Measurements from ENCODE around the gene CIC. TPM values are rescaled to one million over a fixed set of nuclear protein-coding genes. Genes with fewer than 3 reads are reported as not detected.

Gene CIC
- total RNA-seq, 4 donors from 2014 or later = 40.5 to 72.8 (median 67.2) TPM

DNA sequence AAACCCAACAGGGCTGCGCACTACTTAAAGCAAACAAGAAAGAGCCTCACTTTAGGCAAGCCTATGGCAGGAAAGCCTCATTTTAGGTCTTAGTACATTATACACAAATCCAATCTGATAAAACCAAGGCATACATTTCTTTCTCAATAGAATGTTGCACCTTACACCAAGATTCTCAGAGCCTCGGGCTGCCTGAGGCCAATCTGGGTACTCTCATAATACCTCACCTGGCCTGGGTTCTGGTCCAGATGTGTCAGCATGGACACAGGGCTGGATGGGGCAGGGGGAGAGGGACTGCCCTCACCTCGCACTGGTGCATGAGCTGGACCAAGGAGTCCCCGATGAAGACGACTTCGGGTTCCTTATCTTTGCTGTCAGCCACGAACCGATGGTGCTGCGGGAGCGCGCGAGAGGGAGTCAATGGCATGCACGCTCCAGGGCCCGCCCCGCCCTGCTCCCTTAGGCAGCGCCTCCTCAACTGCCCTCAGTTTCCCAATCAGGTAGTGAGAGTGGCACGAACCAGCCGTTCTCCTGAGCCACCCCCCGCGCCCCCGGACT is 32.7 kb downstream of the CIC start, which contains the start of gene PRR19:
Gene PRR19, plus strand, starts transcription at position 487 of the 558 bp plus-strand sequence. CDS start 7,453 bp downstream, outside the sequence.
- Histone ChIP-seq H3K4me3 (peak within 1 kb of the TSS; percentile 53 to 70 (median 56)), H3K27me3 (no peaks in the 10 kb centered on the region), H3K36me3 (peaks cover 0 to 3% (median 0%) of the 10 kb centered on the region in 3 donors), H3K9me3 (no peaks in the 10 kb centered on the region), H3K27ac (peak within 1 kb of the TSS; percentile 47 to 68 (median 52)), H3K4me1 (peaks cover 0 to 14% (median 0%) of the 10 kb centered on the region in 4 donors)
- TF ChIP-seq POLR2A (IDR thresholded peaks at IDR 0.05) = no peak
- TF ChIP-seq, protein P1, sequence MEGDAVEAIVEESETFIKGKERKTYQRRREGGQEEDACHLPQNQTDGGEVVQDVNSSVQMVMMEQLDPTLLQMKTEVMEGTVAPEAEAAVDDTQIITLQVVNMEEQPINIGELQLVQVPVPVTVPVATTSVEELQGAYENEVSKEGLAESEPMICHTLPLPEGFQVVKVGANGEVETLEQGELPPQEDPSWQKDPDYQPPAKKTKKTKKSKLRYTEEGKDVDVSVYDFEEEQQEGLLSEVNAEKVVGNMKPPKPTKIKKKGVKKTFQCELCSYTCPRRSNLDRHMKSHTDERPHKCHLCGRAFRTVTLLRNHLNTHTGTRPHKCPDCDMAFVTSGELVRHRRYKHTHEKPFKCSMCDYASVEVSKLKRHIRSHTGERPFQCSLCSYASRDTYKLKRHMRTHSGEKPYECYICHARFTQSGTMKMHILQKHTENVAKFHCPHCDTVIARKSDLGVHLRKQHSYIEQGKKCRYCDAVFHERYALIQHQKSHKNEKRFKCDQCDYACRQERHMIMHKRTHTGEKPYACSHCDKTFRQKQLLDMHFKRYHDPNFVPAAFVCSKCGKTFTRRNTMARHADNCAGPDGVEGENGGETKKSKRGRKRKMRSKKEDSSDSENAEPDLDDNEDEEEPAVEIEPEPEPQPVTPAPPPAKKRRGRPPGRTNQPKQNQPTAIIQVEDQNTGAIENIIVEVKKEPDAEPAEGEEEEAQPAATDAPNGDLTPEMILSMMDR (IDR thresholded peaks at IDR 0.05) = no peak
- DNase-seq = peak in 1 of 3 donors; percentile 39

DNA sequence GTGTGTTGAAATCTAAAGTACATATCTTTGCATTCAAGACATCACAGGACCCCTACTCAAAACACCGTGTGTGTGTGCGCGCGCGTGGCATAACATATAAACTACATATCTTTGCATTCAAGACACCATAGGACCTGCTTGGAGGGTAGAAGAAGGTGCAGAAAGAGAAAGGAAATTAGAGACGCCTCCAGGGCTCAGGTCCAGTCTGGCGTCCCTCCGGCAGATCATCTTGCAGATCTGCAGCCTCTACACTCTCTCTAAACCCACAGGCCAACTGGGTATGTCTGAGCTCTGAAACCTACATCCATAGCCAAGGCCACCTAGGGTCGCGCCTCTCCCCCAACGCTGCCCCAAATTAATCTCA is 34.0 kb downstream of the CIC start:
- H3K27ac ChIP-seq = peak overlapping the region in 3 of 4 donors; percentile 48 to 68 (median 56)
- peaks cover 0 to 14% (median 0%) of the 10 kb centered on the region in 4 donors for H3K4me1 ChIP-seq
- H3K36me3 ChIP-seq = no peaks in the 10 kb centered on the region
- peak overlapping the region; percentile 53 to 70 (median 56) for H3K4me3 ChIP-seq
- DNase-seq = no peak
- no peaks in the 10 kb centered on the region for H3K9me3 ChIP-seq
- TF ChIP-seq POLR2A (IDR thresholded peaks at IDR 0.05) = no peak
- TF ChIP-seq, protein P1 (IDR thresholded peaks at IDR 0.05) = no peak
- H3K27me3 ChIP-seq = no peaks in the 10 kb centered on the region

DNA sequence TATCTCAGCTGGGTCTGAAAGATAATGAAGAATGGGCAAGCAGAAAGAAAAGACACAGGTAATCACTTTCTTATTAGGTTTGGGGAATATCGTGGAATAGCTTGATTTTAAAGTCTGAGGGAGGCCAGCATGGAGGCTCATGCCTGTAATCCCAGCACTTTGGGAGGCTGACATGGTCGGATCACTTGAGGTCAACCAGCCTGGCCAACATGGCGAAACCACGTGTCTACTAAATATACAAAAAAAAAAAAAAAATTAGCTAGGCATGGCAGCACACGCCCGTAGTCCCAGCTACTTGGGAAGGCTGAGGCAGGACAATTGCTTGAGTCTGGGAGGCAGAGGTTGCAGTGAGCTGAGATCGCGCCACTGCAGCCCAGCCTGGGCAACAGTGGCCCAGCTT is 34.8 kb downstream of the CIC start:
- Histone ChIP-seq H3K27ac (no peak overlapping the region), H3K9me3 (no peaks in the 10 kb centered on the region), H3K4me3 (no peak overlapping the region), H3K27me3 (no peaks in the 10 kb centered on the region), H3K36me3 (no peaks in the 10 kb centered on the region), H3K4me1 (peaks cover 0 to 14% (median 0%) of the 10 kb centered on the region in 4 donors)
- no peak for TF ChIP-seq POLR2A (IDR thresholded peaks at IDR 0.05)
- TF ChIP-seq, protein P1 (IDR thresholded peaks at IDR 0.05) = no peak
- no peak for DNase-seq

DNA sequence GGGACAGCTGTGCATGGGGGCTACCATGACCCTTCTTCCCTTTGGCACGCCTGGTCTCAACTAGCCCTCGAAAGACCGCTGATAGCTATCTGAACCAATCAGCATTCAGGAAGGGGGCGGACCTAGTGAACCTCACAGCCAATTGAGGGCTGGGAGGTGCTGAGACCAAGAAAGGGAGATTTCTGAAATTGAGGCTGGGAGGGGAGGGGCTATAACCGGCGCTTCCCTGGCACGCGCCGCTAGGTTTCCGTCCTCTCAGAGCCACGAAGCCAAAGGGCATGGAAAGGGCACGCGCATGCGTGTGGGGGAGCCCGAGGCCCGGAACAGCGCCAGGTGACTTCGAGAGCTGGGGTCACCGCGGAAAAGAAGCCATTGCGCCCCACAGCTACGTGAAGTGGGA is 37.6 kb downstream of the CIC start:
- TF ChIP-seq POLR2A (IDR thresholded peaks at IDR 0.05) = no peak
- TF ChIP-seq, protein P1 (IDR thresholded peaks at IDR 0.05) = no peak
- DNase-seq = no peak
- Histone ChIP-seq H3K27me3 (no peaks in the 10 kb centered on the region), H3K9me3 (no peaks in the 10 kb centered on the region), H3K36me3 (no peaks in the 10 kb centered on the region), H3K27ac (no peak overlapping the region), H3K4me3 (no peak overlapping the region), H3K4me1 (peaks cover 0 to 11% (median 0%) of the 10 kb centered on the region in 4 donors)

DNA sequence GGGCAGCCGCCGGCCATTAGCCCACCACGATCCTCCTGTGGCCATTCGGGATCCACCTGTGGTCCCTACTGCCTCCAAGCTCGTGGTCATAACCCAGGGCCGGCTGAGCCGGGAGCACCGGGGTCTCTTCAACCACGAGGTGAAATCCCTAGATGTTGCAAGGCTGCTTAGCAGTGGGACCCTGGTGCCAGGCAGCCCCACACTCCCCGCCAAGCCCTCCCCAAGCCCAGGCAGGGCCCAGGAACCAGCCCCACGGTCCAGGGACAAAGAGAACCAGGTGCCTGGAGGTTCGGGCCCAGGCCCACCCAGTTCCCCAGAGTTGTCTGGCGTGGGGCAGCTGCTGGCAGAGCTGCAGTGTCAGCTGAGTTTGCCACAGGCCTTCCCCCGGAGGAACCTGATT is 40.6 kb downstream of the CIC start:
- no peak for DNase-seq
- TF ChIP-seq, protein P1 (IDR thresholded peaks at IDR 0.05) = no peak
- TF ChIP-seq POLR2A (IDR thresholded peaks at IDR 0.05) = no peak
- H3K36me3 ChIP-seq = no peaks in the 10 kb centered on the region

More for the DNA sequence above, 40.6 kb downstream of the CIC start:
- no peak overlapping the region for H3K4me3 ChIP-seq
- peaks cover 0 to 14% (median 7%) of the 10 kb centered on the region in 4 donors for H3K4me1 ChIP-seq
- H3K27me3 ChIP-seq = peaks cover 0 to 3% of the 10 kb centered on the region in 2 donors
- H3K27ac ChIP-seq = no peak overlapping the region
- peaks cover 0 to 3% (median 0%) of the 10 kb centered on the region in 4 donors for H3K9me3 ChIP-seq
